ENCODE data around the gene HEMK1.

HEMK1 gene

DNA sequence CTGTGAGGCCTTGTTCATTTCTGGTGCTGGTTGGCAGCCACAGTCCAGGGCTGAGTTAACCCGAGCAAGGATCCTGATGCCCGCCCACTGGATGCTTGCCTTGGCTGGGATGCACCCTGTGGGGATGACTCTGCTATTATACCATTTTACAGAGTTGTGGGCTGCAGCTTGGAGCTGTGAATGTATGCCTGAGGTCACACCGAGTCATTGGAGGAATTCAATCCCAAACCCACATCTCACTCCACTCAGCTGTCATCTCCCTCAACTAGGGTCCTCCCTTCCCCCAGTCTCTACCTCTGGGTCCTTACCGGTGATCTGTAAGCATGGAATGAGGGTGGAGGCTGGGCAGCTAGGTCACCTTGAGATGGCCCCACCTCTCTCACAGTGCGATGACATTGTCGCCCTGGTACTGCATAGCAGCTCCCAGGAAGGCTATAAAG, 69.8 kb downstream of the HEMK1 start:
- peak; percentile 21 to 22 for DNase-seq (ENCODE audit: low read depth in 2 of 2)

DNA sequence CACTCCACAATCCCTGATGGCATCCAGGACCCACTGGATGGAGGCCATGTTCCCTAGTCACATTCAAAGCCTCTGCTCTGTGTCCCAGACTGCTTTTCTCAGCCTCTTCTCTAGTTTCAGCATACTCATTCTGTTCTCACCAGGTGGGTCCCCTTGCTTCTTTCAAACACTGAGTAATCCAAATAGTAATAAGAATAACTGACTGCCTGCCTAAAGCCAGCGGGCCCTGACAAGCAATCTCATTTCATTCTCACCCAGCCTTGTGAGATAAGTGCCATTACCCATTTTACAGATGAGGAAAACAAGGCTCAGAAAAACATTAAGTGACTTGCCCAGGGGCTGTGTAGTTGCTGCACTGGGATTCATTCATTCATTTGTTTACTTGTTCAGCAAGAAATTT, 73.1 kb downstream of the HEMK1 start:
- no peak for DNase-seq (ENCODE audit: low read depth in 2 of 2)

DNA sequence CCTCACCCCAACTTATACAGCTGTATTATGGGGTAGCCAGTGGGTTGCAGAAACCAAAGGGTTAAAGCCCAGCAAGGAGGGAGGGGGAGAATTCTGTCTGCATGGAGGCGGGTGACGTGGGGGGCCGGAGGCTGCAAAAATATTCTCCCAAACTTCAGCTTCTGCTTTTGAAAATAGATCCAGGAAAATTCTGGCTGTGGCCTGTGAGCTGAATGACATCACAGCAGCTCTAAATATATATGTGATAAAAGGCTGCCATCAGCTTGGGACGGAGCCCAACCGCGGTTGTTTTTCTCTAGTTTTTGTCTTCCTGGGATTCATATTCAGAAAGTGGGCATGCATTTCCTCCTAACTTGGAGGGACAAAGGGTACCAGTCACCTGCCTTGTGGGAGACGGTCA, 75.2 kb downstream of the HEMK1 start:
- DNase-seq (ENCODE audit: low read depth in 2 of 2) = no peak

DNA sequence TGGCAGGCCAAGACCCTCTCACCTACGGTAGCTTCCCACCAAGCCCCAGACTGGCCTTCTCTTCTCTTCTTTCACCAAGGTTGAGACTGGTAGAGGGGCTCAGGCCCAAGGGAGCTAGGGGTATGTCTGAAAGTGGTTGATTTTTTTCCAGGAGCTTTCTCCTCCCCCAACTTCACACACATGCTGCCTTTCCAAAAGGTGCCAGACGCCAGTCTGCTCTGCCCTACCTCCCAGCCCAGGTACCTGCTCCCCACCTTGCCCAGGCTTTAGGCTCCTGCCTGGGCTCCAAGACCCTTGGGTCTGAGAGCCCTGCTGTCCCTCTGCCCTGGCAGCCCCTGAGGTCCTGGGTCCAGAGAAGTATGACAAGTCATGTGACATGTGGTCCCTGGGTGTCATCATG, 76.1 kb downstream of the HEMK1 start:
- DNase-seq (ENCODE audit: low read depth in 2 of 2) = no peak

Data from fibroblast of skin of left quadriceps (primary cell).